CD4-positive, alpha-beta memory T cell (primary cell): ENCODE data around the gene CCDC3. TPM values are rescaled to one million over a fixed set of nuclear protein-coding genes. Genes with fewer than 3 reads are reported as not detected.

Experiments used
- CTCF ChIA-PET: fragments of 350-600 bp; sonication (Branson Sonifier 250); formaldehyde crosslinking; loops from one replicate; lab custom pipeline; 2021; ENCODE audit warnings: inconsistent platforms; ENCODE audit not compliant: partially characterized antibody; lab: Charles Lee
- POLR2A ChIA-PET: fragments of 350-600 bp; sonication (Branson Sonifier 250); formaldehyde crosslinking; loops from one replicate; lab custom pipeline; 2021; ENCODE audit not compliant: partially characterized antibody; lab: Charles Lee
- DNase-seq, 5 donors: peaks; one replicate each; pipeline versions ENCODE4 v3.0.0 to v3.0.0-alpha.2; 2020 to 2022; ENCODE audit warnings: mixed read lengths in 1 of 5
- H3K27ac ChIP-seq: one replicate; pipeline ENCODE4 v1.7.0; 2013; ENCODE audit warnings: low read depth, low read length
- H3K27me3 ChIP-seq: 2 replicates; pipeline ENCODE4 v1.7.0; 2013; ENCODE audit warnings: mild to moderate bottlenecking, low read length, moderate library complexity; ENCODE audit not compliant: insufficient read depth
- H3K36me3 ChIP-seq: 2 replicates; pipeline ENCODE4 v1.7.0; 2013; ENCODE audit warnings: mild to moderate bottlenecking, low read length, moderate library complexity; ENCODE audit not compliant: insufficient read depth
- H3K4me1 ChIP-seq: 2 replicates; pipeline ENCODE4 v1.7.0; 2013; ENCODE audit warnings: mild to moderate bottlenecking, low read length, moderate library complexity; ENCODE audit not compliant: insufficient read depth
- H3K4me3 ChIP-seq, 2 donors: one replicate each; pipeline ENCODE4 v1.7.0; 2013; ENCODE audit warnings: low read length in 2 of 2, mild to moderate bottlenecking in 1 of 2
- H3K9me3 ChIP-seq, 2 donors: one replicate each; pipeline ENCODE4 v1.7.0; 2013; ENCODE audit warnings: low read length in 2 of 2, control low read depth in 1 of 2; ENCODE audit not compliant: control insufficient read depth in 1 of 2
- H3K27ac Mint-ChIP-seq, 7 donors: one replicate each; pipeline ENCODE4 v1.8.0; 2020 to 2021; ENCODE audit warnings: mixed read lengths in 7 of 7, mild to moderate bottlenecking in 6 of 7, inconsistent platforms in 3 of 7, moderate library complexity in 3 of 7
- H3K27me3 Mint-ChIP-seq, 2 donors: one replicate each; pipeline ENCODE4 v1.8.0; 2020 to 2021; ENCODE audit warnings: mixed read lengths in 2 of 2
- H3K36me3 Mint-ChIP-seq, 2 donors: one replicate each; pipeline ENCODE4 v1.8.0; 2020 to 2021; ENCODE audit warnings: mixed read lengths in 2 of 2, inconsistent platforms in 1 of 2, mild to moderate bottlenecking in 1 of 2
- H3K4me1 Mint-ChIP-seq, 4 donors: one replicate each; pipeline ENCODE4 v1.8.0; 2020 to 2021; ENCODE audit warnings: mixed read lengths in 4 of 4, mild to moderate bottlenecking in 1 of 4
- H3K4me3 Mint-ChIP-seq, 8 donors: one replicate each; pipeline ENCODE4 v1.8.0; 2020 to 2021; ENCODE audit warnings: mixed read lengths in 8 of 8, mild to moderate bottlenecking in 7 of 8, moderate library complexity in 6 of 8, inconsistent platforms in 3 of 8
- H3K9me3 Mint-ChIP-seq, 8 donors: one replicate each; pipeline ENCODE4 v1.8.0; 2020 to 2021; ENCODE audit warnings: mixed read lengths in 8 of 8, mild to moderate bottlenecking in 5 of 8, inconsistent platforms in 3 of 8, moderate library complexity in 1 of 8
- intact Hi-C: fragments of 100-400 bp; cut with micrococcal nuclease; formaldehyde crosslinking; loops from one replicate; pipeline ENCODE4 v1.15.1; 2023
- polyA plus RNA-seq, 2 donors: library from polyadenylated mRNA; unstranded; fragments of 300-500 nt; fragmentation: Illumina TruSeq; gene quantifications; one replicate each; pipeline ENCODE4 v1.2.3, GENCODE V29; 2021
- total RNA-seq, 2 experiments: library from RNA; stranded (reverse); gene quantifications; one replicate each; pipeline ENCODE4 v1.2.3, GENCODE V29; 2021

The CCDC3 gene
- total and polyA plus RNA-seq, 4 experiments from 2014 or later = not detected

GRCh38 chr10:12925845-12926244, 75.7 kb downstream of the CCDC3 start:
- no peak for DNase-seq

GRCh38 chr10:12924911-12925310, 76.6 kb downstream of the CCDC3 start:
- Mint-ChIP-seq H3K4me1 (no peaks in the 10 kb centered on the region), H3K27ac (no peak overlapping the region), H3K36me3 (no peaks in the 10 kb centered on the region), H3K27me3 (peaks cover 6 to 7% of the 10 kb centered on the region in 2 donors), H3K9me3 (peaks cover 0 to 4% (median 2%) of the 10 kb centered on the region in 8 donors), H3K4me3 (no peak overlapping the region)
- no peak for DNase-seq
- Histone ChIP-seq H3K9me3 (no peaks in the 10 kb centered on the region), H3K27ac (no peak overlapping the region), H3K4me3 (no peak overlapping the region), H3K4me1 (no peaks in the 10 kb centered on the region), H3K36me3 (no peaks in the 10 kb centered on the region), H3K27me3 (no peaks in the 10 kb centered on the region)
- POLR2A ChIA-PET = no interaction called here
- CTCF ChIA-PET = no interaction called here
- intact Hi-C loops = no loop called here

More at GRCh38 chr10:12925845-12926244, 75.7 kb downstream of the CCDC3 start:
- intact Hi-C loops = no loop called here
- ChIA-PET POLR2A (no interaction called here), CTCF (no interaction called here)
- Histone ChIP-seq H3K4me3 (no peak overlapping the region), H3K4me1 (no peaks in the 10 kb centered on the region), H3K27me3 (no peaks in the 10 kb centered on the region), H3K27ac (no peak overlapping the region), H3K36me3 (no peaks in the 10 kb centered on the region), H3K9me3 (no peaks in the 10 kb centered on the region)
- no peaks in the 10 kb centered on the region for H3K4me1 Mint-ChIP-seq
- H3K4me3 Mint-ChIP-seq = no peak overlapping the region
- no peaks in the 10 kb centered on the region for H3K36me3 Mint-ChIP-seq
- peaks cover 0 to 4% (median 1%) of the 10 kb centered on the region in 8 donors for H3K9me3 Mint-ChIP-seq
- H3K27ac Mint-ChIP-seq = no peak overlapping the region
- peaks cover 5 to 7% of the 10 kb centered on the region in 2 donors for H3K27me3 Mint-ChIP-seq

GRCh38 chr10:12922117-12922900, 79.2 kb downstream of the CCDC3 start:
- Mint-ChIP-seq H3K9me3 (peaks cover 0 to 4% (median 2%) of the 10 kb centered on the region in 8 donors), H3K4me1 (no peaks in the 10 kb centered on the region), H3K36me3 (no peaks in the 10 kb centered on the region), H3K27ac (no peak overlapping the region), H3K27me3 (peaks cover 11 to 14% of the 10 kb centered on the region in 2 donors), H3K4me3 (no peak overlapping the region)
- Histone ChIP-seq H3K4me1 (no peaks in the 10 kb centered on the region), H3K27me3 (no peaks in the 10 kb centered on the region), H3K36me3 (no peaks in the 10 kb centered on the region), H3K27ac (no peak overlapping the region), H3K9me3 (no peaks in the 10 kb centered on the region), H3K4me3 (no peak overlapping the region)
- CTCF ChIA-PET = no interaction called here
- intact Hi-C loops = no loop called here
- DNase-seq = no peak
- POLR2A ChIA-PET = no interaction called here

GRCh38 chr10:12921163-12921562, 80.3 kb downstream of the CCDC3 start:
- no peaks in the 10 kb centered on the region for H3K27me3 ChIP-seq
- Mint-ChIP-seq H3K36me3 (no peaks in the 10 kb centered on the region), H3K9me3 (peaks cover 0 to 4% (median 0%) of the 10 kb centered on the region in 8 donors), H3K27me3 (peaks cover 9 to 12% of the 10 kb centered on the region in 2 donors), H3K4me1 (no peaks in the 10 kb centered on the region), H3K27ac (no peak overlapping the region), H3K4me3 (no peak overlapping the region)
- intact Hi-C loops = no loop called here
- H3K4me1 ChIP-seq = no peaks in the 10 kb centered on the region
- no peak for DNase-seq
- ChIA-PET CTCF (no interaction called here), POLR2A (no interaction called here)
- H3K9me3 ChIP-seq = no peaks in the 10 kb centered on the region
- H3K27ac ChIP-seq = no peak overlapping the region
- H3K4me3 ChIP-seq = no peak overlapping the region
- no peaks in the 10 kb centered on the region for H3K36me3 ChIP-seq

- Mint-ChIP-seq H3K27ac (no peak overlapping the region), H3K4me1 (no peaks in the 10 kb centered on the region), H3K36me3 (no peaks in the 10 kb centered on the region), H3K4me3 (no peak overlapping the region), H3K9me3 (peaks cover 0 to 4% (median 0%) of the 10 kb centered on the region in 8 donors), H3K27me3 (peaks cover 11 to 12% of the 10 kb centered on the region in 2 donors)
- no peaks in the 10 kb centered on the region for H3K27me3 ChIP-seq
- no peak overlapping the region for H3K4me3 ChIP-seq
- POLR2A ChIA-PET = no interaction called here
- CTCF ChIA-PET = interaction anchor here (0.7 to 1.8 kb wide), 2 partner anchors 18 to 21 kb away, joined by 5 to 7 read pairs; no protein-coding TSS in a partner anchor
- H3K9me3 ChIP-seq = no peaks in the 10 kb centered on the region
- no peaks in the 10 kb centered on the region for H3K4me1 ChIP-seq
- no peak overlapping the region for H3K27ac ChIP-seq
- no peak for DNase-seq
- intact Hi-C loops = no loop called here
- H3K36me3 ChIP-seq = no peaks in the 10 kb centered on the region
Measured at GRCh38 chr10:12919574-12919973, 81.9 kb downstream of the CCDC3 start.

- no peak overlapping the region for H3K4me3 ChIP-seq
- H3K27ac Mint-ChIP-seq = no peak overlapping the region
- no peaks in the 10 kb centered on the region for H3K27me3 ChIP-seq
- H3K4me3 Mint-ChIP-seq = no peak overlapping the region
- H3K36me3 Mint-ChIP-seq = no peaks in the 10 kb centered on the region
- no peaks in the 10 kb centered on the region for H3K9me3 ChIP-seq
- intact Hi-C loops = no loop called here
- no peaks in the 10 kb centered on the region for H3K4me1 ChIP-seq
- no peaks in the 10 kb centered on the region for H3K36me3 ChIP-seq
- ChIA-PET CTCF (interaction anchor here (1.7 kb wide), 1 partner anchor 12 kb away, joined by 5 read pairs; no protein-coding TSS in a partner anchor), POLR2A (no interaction called here)
- peaks cover 10 to 14% of the 10 kb centered on the region in 2 donors for H3K27me3 Mint-ChIP-seq
- no peak overlapping the region for H3K27ac ChIP-seq
- no peak for DNase-seq
- peaks cover 0 to 9% (median 5%) of the 10 kb centered on the region in 8 donors for H3K9me3 Mint-ChIP-seq
- H3K4me1 Mint-ChIP-seq = no peaks in the 10 kb centered on the region
Measured at GRCh38 chr10:12916587-12916986, 84.9 kb downstream of the CCDC3 start.

- no peaks in the 10 kb centered on the region for H3K9me3 ChIP-seq
- Mint-ChIP-seq H3K27ac (no peak overlapping the region), H3K27me3 (peaks cover 13 to 14% of the 10 kb centered on the region in 2 donors), H3K4me3 (no peak overlapping the region), H3K36me3 (no peaks in the 10 kb centered on the region), H3K9me3 (peaks cover 0 to 9% (median 5%) of the 10 kb centered on the region in 8 donors), H3K4me1 (no peaks in the 10 kb centered on the region)
- H3K4me1 ChIP-seq = no peaks in the 10 kb centered on the region
- ChIA-PET POLR2A (interaction anchor here (0.7 kb wide), 1 partner anchor 421 kb away, joined by 3 read pairs; no protein-coding TSS in a partner anchor), CTCF (no interaction called here)
- H3K27me3 ChIP-seq = no peaks in the 10 kb centered on the region
- no peaks in the 10 kb centered on the region for H3K36me3 ChIP-seq
- H3K4me3 ChIP-seq = no peak overlapping the region
- no peak for DNase-seq
- intact Hi-C loops = no loop called here
- H3K27ac ChIP-seq = no peak overlapping the region
Measured at GRCh38 chr10:12915637-12916168, 85.8 kb downstream of the CCDC3 start.
